Posterior cingulate gyrus (tissue), 11 donors: ENCODE measurements around the gene ASB5.
"Not testable (repeated sequence)": the region's sequence is repeated elsewhere in the genome, so short reads cannot be mapped to it uniquely, and the experiment has no call there.

Experiments used
- DNase-seq, 10 donors: peaks; one replicate each; pipeline versions ENCODE4 v3.0.0 to v3.0.0-alpha.2; 2020 to 2021; ENCODE audit warnings: mixed read lengths in 3 of 10
- intact Hi-C: fragments of 100-400 bp; cut with DNase I; formaldehyde crosslinking; loops from one replicate; pipeline ENCODE4 v1.15.1; 2023

The ASB5 gene

GRCh38 chr4:176286728-176287127 is 17.7 kb upstream of the ASB5 start:
- intact Hi-C loops, result no loop called here
- DNase-seq, result no peak

DNA sequence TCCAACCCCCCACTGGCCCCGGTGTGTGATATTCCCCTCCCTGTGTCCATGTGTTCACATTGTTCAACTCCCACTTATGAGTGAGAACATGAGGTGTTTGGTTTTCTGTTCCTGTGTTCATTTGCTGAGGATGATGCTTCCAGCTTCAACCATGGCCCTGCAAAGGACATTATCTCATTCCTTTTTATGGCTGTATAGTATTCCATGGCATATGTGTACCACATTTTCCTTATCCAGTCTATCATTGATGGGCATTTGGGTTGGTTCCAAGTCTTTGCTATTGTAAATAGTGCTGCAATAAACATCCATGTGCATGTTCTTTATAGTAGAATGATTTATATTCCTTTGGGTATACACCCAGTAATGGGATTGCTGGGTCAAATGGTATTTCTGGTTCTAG is 10.5 kb upstream of the ASB5 start:
- DNase-seq, result not testable (repeated sequence)
- intact Hi-C loops, result loop anchor here (10.0 kb wide), 1 partner anchor 85 kb away; the partner anchor contains the start of gene SPATA4

GRCh38 chr4:176277162-176277904 is 8.3 kb upstream of the ASB5 start:
- peak in 9 of 10 donors; percentile 12 to 86 (median 38) for DNase-seq
- intact Hi-C loops, result loop anchor here (10.0 kb wide), 1 partner anchor 83 kb away; the partner anchor contains the start of gene SPATA4

DNA sequence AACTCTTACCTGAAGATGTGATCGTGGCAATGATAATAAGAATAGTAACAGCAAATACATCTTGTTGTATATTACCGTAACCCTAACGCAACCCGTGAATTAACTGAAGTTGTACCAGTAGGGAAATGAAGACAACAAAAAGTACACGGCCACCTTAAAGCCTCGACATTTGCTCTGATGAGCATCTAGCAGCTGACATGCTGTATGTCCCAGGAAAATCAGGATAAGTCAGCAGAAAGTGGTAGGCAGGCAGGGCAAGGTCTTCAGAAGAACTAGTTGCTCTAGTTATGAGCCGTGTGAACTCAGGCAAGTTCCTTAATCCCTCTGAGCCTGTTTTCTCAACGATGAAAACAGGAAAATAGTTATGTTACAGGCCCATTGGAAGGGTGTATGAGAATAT is 7.7 kb upstream of the ASB5 start:
- DNase-seq, result no peak
- intact Hi-C loops, result loop anchor here (10.0 kb wide), 1 partner anchor 82 kb away; the partner anchor contains the start of gene SPATA4

DNA sequence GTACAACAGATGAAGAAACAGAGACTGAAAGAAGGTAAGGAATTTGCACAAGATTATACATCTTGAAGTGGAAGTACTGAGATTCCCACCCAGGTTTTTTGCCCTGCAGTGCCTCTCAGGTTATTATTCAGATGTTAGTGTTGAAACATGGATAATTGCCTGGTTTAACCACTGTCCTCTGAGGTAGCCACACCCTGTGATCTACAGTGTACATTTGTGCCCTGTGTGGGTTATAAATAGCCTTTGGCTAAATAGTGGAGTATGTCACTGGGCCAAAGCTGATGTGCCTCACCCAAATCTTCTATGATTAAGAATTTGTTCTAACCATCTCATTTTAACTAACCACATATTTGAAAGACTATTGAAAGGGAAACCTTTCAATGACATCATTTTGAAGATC is 5.4 kb upstream of the ASB5 start:
- no peak for DNase-seq
- intact Hi-C loops, result loop anchor here (10.0 kb wide), 1 partner anchor 80 kb away; the partner anchor contains the start of gene SPATA4

DNA sequence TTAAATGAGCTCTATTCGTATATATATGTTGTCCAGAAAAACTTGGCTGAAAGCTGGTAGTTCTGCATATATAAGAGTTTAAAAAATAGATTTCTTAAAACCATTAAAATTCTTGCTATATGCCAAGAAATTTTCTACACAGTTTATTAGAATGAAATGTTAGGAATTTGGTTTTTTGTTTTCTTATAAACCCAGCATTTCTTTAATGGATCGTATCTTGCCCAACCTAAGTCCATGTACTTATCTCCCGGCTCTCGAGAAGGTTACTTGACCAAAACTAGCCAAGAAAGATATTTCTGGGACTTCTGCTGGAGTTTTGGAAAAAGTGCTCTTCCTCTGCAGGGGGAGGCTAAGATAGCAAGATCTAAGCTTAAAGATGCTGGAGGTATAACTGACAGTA is 4.7 kb upstream of the ASB5 start:
- intact Hi-C loops, result loop anchor here (10.0 kb wide), 1 partner anchor 79 kb away; the partner anchor contains the start of gene SPATA4
- no peak for DNase-seq

GRCh38 chr4:176272799-176273198 is 3.8 kb upstream of the ASB5 start:
- no peak for DNase-seq
- intact Hi-C loops, result loop anchor here (10.0 kb wide), 1 partner anchor 78 kb away; the partner anchor contains the start of gene SPATA4

GRCh38 chr4:176271749-176272148 is 2.7 kb upstream of the ASB5 start:
- no peak for DNase-seq
- intact Hi-C loops, result loop anchor here (10.0 kb wide), 1 partner anchor 77 kb away; the partner anchor contains the start of gene SPATA4

DNA sequence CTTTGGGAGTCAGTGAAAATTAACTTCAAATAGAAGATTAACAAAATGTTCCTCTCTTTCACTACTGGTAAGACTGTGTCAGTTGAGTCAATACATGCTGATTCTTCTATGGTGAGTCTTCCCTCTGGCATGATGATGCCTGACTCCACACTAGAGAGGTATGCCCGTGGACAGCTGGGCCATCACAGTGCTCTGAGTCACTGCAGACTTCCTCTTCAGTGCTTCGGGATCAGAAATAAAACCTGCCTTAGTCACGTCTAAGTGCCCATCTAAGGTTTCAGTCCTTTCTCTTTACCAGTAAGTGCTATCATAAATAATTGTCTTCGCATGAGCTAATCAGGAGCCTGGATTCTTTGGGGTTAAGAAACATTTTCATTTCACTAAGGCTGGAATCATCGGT is 1.6 kb upstream of the ASB5 start:
- no peak for DNase-seq
- intact Hi-C loops, result loop anchor here (10.0 kb wide), 1 partner anchor 76 kb away; the partner anchor contains the start of gene SPATA4

GRCh38 chr4:176266026-176266425 is 3.0 kb downstream of the ASB5 start:
- DNase-seq, result no peak
- intact Hi-C loops, result no loop called here

- no peak for DNase-seq
- intact Hi-C loops, result no loop called here
These were observed 6.8 kb downstream of the ASB5 start for GRCh38 chr4:176262243-176262642.

DNA sequence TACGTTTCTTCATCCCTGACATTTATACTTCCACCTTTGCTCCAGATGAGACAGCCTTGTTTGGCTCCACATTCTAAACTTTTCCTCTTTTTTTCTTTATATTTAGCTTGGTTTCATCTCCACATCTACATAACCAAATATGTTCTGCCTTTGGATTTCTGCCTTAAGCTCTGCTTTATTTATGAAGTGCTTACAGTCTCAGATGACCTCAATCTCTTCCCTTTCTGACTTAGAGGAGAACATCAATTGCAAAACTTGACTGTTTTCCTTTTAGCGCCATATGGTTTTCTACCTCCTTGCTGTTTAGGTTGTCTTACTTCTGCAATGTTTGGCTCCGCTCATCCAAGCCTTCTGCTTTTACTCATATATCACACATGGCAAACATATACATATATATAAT is 7.5 kb downstream of the ASB5 start:
- no peak for DNase-seq
- intact Hi-C loops, result no loop called here

DNA sequence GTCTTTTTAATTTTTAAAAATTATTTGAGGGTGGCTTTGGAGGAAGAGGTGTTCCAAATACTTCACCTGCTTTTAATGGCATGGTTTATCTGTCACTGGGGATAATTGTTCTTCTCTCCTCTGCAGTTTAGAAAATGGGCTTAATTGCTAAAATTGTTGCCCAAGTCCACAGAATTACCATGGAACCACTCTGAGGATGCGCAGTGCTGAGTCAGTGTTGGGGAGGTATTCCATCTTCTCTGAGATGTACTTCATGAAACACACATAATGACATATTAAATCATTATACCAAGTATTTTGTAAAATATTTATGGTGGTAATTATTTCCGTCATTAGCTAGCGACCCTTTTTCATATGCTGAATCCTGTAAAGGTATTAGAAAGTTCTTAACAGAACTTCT is 8.0 kb downstream of the ASB5 start:
- intact Hi-C loops, result no loop called here
- DNase-seq, result no peak

- DNase-seq, result no peak
- intact Hi-C loops, result no loop called here
These were observed 9.5 kb downstream of the ASB5 start for GRCh38 chr4:176259330-176260090.

DNA sequence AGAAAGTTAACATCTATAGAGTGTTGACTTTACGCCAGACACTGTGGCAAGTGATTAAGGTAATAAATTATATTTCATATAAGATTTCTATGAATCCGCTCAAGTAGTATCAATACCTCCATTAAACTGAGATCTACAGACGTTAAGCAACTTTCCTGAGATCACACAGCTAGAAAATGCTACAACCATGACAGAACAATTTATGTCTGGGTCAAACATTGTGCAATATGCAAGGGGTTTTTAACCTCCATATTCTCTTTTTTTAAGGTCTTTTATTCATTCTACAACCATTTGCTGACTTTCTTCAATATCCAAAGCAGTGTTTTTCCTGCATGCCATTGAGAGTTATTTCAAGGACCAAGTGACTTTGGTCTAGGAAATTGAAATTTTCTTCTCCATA is 10.9 kb downstream of the ASB5 start:
- intact Hi-C loops, result no loop called here

DNA sequence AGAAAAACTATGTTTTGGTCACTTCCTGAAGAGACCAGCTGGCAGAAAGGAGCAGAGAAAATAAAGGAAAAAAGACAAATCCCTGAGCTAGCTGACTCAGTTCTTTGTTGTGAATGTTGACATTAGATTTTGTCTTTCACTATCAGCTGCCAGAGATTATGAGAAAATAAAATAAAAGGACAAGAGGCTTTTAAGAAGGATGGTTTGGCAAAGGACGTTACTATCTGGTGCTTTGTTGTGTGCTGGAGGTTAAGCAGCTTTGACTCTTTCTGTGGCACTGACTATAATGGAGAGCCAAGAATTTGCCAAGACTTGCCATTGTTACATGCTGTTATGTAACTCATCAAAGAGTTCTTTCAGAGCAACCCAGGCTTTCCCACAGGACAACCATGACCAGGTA is 12.1 kb downstream of the ASB5 start:
- DNase-seq, result no peak
- intact Hi-C loops, result no loop called here

More for the DNA sequence above, 10.9 kb downstream of the ASB5 start:
- no peak for DNase-seq

GRCh38 chr4:176242764-176243347 is 26.2 kb downstream of the ASB5 start:
- DNase-seq, result no peak
- intact Hi-C loops, result no loop called here

DNA sequence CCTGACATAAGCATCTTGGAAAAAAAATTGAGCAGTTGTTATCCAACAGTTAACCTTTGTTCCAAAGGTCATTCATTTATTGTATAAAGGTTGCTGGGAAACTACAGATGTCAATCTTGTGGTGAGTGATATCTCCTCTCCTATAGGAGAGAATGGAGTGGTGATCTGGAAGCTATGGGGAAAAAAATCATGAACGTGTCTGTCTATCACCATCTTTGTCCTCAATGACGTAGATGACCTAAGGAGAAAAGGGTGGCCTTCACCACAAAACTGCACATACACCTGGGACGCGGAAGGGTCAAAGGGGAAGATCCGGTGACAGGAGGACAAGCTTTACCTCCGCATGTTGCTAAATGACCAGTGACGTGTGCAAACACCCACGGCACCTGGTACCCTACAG is 27.3 kb downstream of the ASB5 start:
- intact Hi-C loops, result no loop called here
- no peak for DNase-seq

- intact Hi-C loops, result no loop called here
- no peak for DNase-seq
These were observed 30.2 kb downstream of the ASB5 start for GRCh38 chr4:176238826-176239225.

- DNase-seq, result no peak
- intact Hi-C loops, result no loop called here
These were observed 30.8 kb downstream of the ASB5 start for GRCh38 chr4:176238157-176238610.

GRCh38 chr4:176236946-176237345 is 32.1 kb downstream of the ASB5 start:
- intact Hi-C loops, result no loop called here
- DNase-seq, result no peak
